HepG2 (cell line): ENCODE data around the gene LHPP.
A peak's percentile ranks its signal among the peaks of the same experiment; 100 is the strongest.

Source experiments
- ELF4 ChIP-seq: sonication (generic); formaldehyde crosslinking; IDR thresholded peaks from 2 replicates; pipeline ENCODE4 v1.5.0; 2020; ENCODE audit warnings: missing genetic modification reagents, mild to moderate bottlenecking, moderate library complexity, borderline replicate concordance
- HNRNPL ChIP-seq: fragments of 200-400 bp; formaldehyde crosslinking; IDR thresholded peaks from 2 replicates; pipeline ENCODE4 v1.6.1; 2017; ENCODE audit warnings: mild to moderate bottlenecking, low read depth, low read length
- IRF2 ChIP-seq: IDR thresholded peaks from 2 replicates; pipeline ENCODE4 v1.6.1; 2018; ENCODE audit warnings: missing genetic modification reagents, missing compliant biosample characterization
- KLF6 ChIP-seq: IDR thresholded peaks from 2 replicates; pipeline ENCODE4 v1.8.0; 2016; ENCODE audit warnings: missing biosample characterization, missing genetic modification reagents
- SUZ12 ChIP-seq: fragments of 150-350 bp; IDR thresholded peaks from 2 replicates; pipeline ENCODE4 v1.6.1; 2014; ENCODE audit warnings: low read depth, low read length
- ZNF768 ChIP-seq: sonication (generic); formaldehyde crosslinking; IDR thresholded peaks from 2 replicates; pipeline ENCODE4 v1.4.0; 2020; ENCODE audit warnings: missing genetic modification reagents
- TF ChIP-seq, protein P1 (sequence below): sonication (generic); formaldehyde crosslinking; IDR thresholded peaks from 2 replicates; pipeline ENCODE4 v1.5.0; 2020; ENCODE audit warnings: mild to moderate bottlenecking, missing genetic modification reagents, moderate library complexity
- TF ChIP-seq, protein P2 (sequence below): sonication (generic); formaldehyde crosslinking; IDR thresholded peaks from 2 replicates; pipeline ENCODE4 v1.5.0; 2020; ENCODE audit warnings: missing genetic modification reagents

DNA sequence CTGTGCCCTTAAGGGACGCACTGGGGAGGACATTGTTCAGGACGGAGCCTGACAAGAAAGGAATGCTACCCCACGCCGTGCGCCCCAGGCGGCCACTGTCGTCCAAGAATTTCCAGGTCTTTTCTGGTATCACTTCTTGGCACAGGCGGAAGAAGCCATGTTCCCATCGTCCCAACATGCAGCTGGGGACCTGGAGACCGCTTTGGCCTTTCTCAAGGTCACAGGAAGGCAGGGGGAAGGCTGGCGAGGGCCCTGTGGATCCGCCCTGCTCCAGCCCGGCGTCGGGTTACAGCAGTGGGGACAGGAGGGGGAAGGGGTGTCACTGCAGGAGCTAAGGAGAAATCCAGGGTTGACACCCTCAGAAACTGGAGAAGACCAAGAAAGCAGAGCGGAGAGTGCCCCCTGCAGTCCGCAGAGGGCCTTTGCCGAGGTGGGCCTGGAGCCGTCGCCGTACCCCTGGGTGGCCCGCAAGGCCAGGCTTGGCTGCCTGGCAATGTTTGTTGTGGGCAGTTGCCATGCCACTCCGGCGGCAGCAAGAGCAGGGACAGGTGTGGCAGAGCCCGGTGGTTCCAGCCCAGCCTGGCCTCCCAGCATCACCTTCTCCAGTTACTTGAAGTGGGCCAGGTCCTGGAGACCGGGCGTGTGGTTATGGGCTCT, 104.1 kb downstream of the LHPP start:
- TF ChIP-seq HNRNPL (peak; percentile 67; the same call in 1 of the 2 replicates), ZNF768 (no peak), ELF4 (no peak), IRF2 (CRISPR knock-in tag) (no peak), KLF6 (CRISPR knock-in tag) (no peak), SUZ12 (no peak)
- TF ChIP-seq, protein P1, sequence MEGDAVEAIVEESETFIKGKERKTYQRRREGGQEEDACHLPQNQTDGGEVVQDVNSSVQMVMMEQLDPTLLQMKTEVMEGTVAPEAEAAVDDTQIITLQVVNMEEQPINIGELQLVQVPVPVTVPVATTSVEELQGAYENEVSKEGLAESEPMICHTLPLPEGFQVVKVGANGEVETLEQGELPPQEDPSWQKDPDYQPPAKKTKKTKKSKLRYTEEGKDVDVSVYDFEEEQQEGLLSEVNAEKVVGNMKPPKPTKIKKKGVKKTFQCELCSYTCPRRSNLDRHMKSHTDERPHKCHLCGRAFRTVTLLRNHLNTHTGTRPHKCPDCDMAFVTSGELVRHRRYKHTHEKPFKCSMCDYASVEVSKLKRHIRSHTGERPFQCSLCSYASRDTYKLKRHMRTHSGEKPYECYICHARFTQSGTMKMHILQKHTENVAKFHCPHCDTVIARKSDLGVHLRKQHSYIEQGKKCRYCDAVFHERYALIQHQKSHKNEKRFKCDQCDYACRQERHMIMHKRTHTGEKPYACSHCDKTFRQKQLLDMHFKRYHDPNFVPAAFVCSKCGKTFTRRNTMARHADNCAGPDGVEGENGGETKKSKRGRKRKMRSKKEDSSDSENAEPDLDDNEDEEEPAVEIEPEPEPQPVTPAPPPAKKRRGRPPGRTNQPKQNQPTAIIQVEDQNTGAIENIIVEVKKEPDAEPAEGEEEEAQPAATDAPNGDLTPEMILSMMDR: peak; percentile 85
- TF ChIP-seq, protein P2, sequence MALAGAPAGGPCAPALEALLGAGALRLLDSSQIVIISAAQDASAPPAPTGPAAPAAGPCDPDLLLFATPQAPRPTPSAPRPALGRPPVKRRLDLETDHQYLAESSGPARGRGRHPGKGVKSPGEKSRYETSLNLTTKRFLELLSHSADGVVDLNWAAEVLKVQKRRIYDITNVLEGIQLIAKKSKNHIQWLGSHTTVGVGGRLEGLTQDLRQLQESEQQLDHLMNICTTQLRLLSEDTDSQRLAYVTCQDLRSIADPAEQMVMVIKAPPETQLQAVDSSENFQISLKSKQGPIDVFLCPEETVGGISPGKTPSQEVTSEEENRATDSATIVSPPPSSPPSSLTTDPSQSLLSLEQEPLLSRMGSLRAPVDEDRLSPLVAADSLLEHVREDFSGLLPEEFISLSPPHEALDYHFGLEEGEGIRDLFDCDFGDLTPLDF (CRISPR knock-in tag): no peak
